H1 (cell line): ENCODE measurements around the gene GALNT2. TPM values are rescaled to one million over a fixed set of nuclear protein-coding genes. Genes with fewer than 3 reads are reported as not detected.

ENCODE experiments used
- CHD1 ChIP-seq: IDR thresholded peaks from 2 replicates; pipeline ENCODE4 v1.6.1; 2012; ENCODE audit warnings: low read depth, low read length, improper control_type of control experiment
- polyA plus RNA-seq, 7 experiments: library from polyadenylated mRNA; depleted of rRNA in 3 of 7; stranded (reverse) in 5 of 7; unstranded in 2 of 7; fragments of >200 nt in 5 of 7; fragments of 200-250 nt in 2 of 7; gene quantifications; 1 replicate in 5 of 7; 2 replicates in 1 of 7; 4 replicates in 1 of 7; pipeline versions ENCODE4 v1.2.1 to v1.2.3, GENCODE V29; 2011 to 2013; ENCODE audit warnings: missing spikeins in 2 of 7, mixed read lengths in 2 of 7
- total RNA-seq: library from RNA; stranded (reverse); fragmentation: NEBNext Ultra II Directional; extraction: Animal tissue kit (Norgen Biotek cat#: 25700); gene quantifications from 2 replicates; pipeline ENCODE4 v1.2.1, GENCODE V29; 2021

Gene GALNT2
- total and polyA plus RNA-seq, 2 of the 8 experiments (the other 6 are each of a cell fraction or from before 2014, with no cell fraction given) = 34.5 to 75.3 TPM

- TF ChIP-seq CHD1 = no peak
- TF ChIP-seq, all 59 proteins: peak for 0
These were observed 124.8 kb downstream of the GALNT2 start (continued) for GRCh38 chr1:230191855-230192254.
